Epithelial cell of prostate (primary cell): ENCODE data around the gene COA7.
A peak's percentile ranks its signal among the peaks of the same experiment; 100 is the strongest.

Experiments
- DNase-seq: peaks from one replicate; pipeline ENCODE4 v3.0.0-alpha.2; 2011; ENCODE audit warnings: low read depth, low spot score
- H3K27ac ChIP-seq: fragments of 450-650 bp; 2 replicates; pipeline ENCODE4 v1.5.1; 2017; ENCODE audit warnings: mild to moderate bottlenecking

The COA7 gene

GRCh38 chr1:52674497-52675384 is 23.4 kb downstream of the COA7 start:
- no peak for DNase-seq
- H3K27ac ChIP-seq = peak overlapping the region; percentile 30

- peak overlapping the region; percentile 51 for H3K27ac ChIP-seq
- no peak for DNase-seq
These were observed 24.6 kb downstream of the COA7 start for GRCh38 chr1:52673513-52673912.

DNA sequence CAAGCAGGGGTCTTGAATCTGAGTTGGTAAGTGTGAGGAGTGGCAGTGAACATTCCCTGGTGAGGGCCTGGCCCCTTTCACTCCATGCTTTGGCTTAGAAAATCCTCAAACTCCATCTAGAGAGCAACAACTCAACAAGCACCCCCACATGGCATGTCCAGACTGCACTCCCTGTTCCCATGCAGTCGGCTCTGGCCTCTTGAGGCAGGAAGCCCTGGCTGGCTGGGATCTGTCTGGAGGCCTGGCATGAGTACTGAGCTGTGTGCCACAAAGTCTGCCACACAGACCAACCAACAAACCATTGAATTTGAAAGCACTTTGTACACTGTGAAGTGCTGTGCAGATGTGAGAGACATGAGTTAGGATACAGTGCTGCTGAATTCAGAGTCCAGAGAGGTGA is 25.2 kb downstream of the COA7 start:
- H3K27ac ChIP-seq = peak overlapping the region; percentile 51
- DNase-seq = no peak

- no peak overlapping the region for H3K27ac ChIP-seq
- no peak for DNase-seq
These were observed 27.5 kb downstream of the COA7 start for GRCh38 chr1:52670604-52671003.

GRCh38 chr1:52669696-52670095 is 28.5 kb downstream of the COA7 start:
- DNase-seq = no peak
- H3K27ac ChIP-seq = peak overlapping the region; percentile 24

DNA sequence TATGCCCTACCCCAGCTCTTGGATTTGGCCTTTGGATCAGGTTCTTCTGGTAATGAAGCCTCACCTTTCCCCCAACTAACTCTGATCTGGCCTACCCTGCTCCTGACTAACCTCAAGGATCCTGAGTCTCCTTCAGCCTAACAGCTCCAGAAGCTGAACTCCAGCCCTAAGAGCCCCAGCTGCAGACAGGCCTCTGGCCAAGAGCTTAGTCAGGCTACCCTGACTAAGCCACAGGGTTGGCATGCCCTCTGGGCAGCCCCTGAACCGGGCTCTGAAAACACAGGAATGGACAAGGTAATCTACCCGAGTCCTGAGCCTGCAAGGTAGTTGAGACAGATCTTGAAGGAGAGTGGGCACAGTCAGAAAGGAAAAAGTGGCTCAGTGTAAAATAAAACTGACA is 29.4 kb downstream of the COA7 start:
- DNase-seq = no peak
- peak overlapping the region; percentile 24 for H3K27ac ChIP-seq

- DNase-seq = no peak
- H3K27ac ChIP-seq = no peak overlapping the region
These were observed 30.2 kb downstream of the COA7 start for GRCh38 chr1:52667984-52668383.

DNA sequence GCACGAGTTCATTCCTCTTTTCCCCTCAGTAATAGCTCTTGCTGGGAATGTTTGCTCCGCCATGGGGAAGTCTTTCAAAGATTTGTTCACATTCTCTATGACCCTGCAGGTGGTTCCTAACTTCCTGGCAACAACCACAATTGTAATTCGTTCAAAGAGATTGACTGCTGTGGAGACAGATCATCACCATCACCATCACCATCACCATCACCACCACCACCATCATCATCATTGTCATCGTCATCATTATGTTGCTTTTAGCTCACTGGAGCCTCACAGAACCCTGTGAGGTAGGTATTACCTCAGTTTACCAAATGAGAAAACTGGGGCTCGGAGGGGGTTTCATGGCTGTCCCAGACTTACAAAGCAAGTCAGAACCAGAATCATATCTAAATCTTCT is 30.9 kb downstream of the COA7 start:
- no peak overlapping the region for H3K27ac ChIP-seq
- DNase-seq = no peak

- peak; percentile 64 for DNase-seq
- peak overlapping the region; percentile 67 for H3K27ac ChIP-seq
These were observed 32.9 kb downstream of the COA7 start for GRCh38 chr1:52665006-52665941.

- DNase-seq = no peak
- H3K27ac ChIP-seq = peak overlapping the region; percentile 61
These were observed 34.4 kb downstream of the COA7 start for GRCh38 chr1:52663716-52664115.

GRCh38 chr1:52662645-52663313 is 35.4 kb downstream of the COA7 start:
- DNase-seq = peak; percentile 69
- H3K27ac ChIP-seq = peak overlapping the region; percentile 61

- no peak for DNase-seq
These were observed 37.3 kb downstream of the COA7 start for GRCh38 chr1:52660807-52661206.

GRCh38 chr1:52659851-52660596 is 38.1 kb downstream of the COA7 start:
- peak overlapping the region; percentile 29 for H3K27ac ChIP-seq
- no peak for DNase-seq

More at GRCh38 chr1:52660807-52661206, 37.3 kb downstream of the COA7 start:
- no peak overlapping the region for H3K27ac ChIP-seq

DNA sequence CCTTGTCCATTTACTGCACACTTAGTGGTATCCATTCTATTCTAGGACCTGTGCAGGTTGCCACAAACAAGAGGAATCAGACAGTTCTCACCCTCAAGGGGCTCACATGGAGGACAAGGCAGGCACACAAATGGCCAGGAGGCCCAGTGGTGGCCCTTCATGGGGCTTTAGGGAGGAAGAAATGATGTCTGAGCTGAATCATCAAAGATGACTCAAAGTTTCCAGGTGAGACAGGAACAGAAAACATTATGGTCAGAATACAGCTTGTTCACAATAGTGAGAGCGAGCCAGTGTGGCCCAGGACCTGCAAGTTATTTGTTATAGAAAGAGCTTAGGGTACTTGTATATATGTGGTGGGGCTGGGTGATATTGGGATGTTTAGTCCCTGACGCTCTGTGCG is 38.8 kb downstream of the COA7 start:
- no peak for DNase-seq
- peak overlapping the region; percentile 29 for H3K27ac ChIP-seq

- H3K27ac ChIP-seq = peak overlapping the region; percentile 29
- no peak for DNase-seq
These were observed 39.4 kb downstream of the COA7 start for GRCh38 chr1:52658795-52659194.

DNA sequence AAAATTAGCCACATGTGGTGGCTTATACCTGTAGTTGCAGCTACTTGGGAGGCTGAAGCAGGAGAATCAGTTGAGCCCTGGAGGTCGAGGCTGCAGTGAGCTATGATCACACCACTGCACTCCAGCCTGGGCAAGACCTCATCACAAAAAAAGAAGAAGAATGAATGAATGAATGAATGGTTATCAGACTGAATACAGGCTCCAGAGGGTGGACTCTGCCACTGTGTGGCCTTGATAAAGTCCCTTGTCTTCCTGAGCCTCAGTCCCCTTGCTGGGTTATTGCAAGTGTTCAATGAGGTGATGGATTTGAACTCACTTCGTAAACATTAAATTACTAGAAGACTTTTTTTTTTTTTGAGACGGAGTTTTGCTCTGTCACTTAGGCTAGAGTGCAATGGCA is 40.4 kb downstream of the COA7 start:
- DNase-seq = no peak
- no peak overlapping the region for H3K27ac ChIP-seq

DNA sequence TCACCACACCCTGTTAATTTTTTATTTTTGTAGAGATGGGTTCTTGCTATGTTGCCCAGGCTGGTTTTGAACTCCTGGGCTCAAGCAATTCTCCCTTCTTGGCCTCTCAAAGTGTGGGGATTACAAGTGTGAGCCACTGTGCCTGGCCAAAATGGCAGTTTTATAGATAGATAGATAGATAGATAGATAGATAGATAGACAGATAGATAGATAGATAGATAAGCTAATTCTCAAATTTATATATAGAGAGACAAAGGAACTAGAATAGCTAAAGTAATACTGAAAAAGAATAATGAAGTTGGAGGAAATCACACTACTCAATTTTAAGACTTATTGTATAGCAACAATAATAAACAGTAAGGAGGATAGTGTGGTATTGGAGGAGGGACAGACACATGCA is 44.1 kb downstream of the COA7 start:
- no peak overlapping the region for H3K27ac ChIP-seq
- DNase-seq = no peak

- no peak overlapping the region for H3K27ac ChIP-seq
- DNase-seq = no peak
These were observed 44.8 kb downstream of the COA7 start for GRCh38 chr1:52653207-52653849.

GRCh38 chr1:52651904-52652303 is 46.2 kb downstream of the COA7 start:
- DNase-seq = no peak
- H3K27ac ChIP-seq = no peak overlapping the region
